Fibroblast of the conjunctiva (primary cell): ENCODE results near the gene WLS.

Experiments
- DNase-seq: peaks from one replicate; pipeline ENCODE4 v3.0.0-alpha.2; 2010; ENCODE audit warnings: low read depth

The WLS gene

DNA sequence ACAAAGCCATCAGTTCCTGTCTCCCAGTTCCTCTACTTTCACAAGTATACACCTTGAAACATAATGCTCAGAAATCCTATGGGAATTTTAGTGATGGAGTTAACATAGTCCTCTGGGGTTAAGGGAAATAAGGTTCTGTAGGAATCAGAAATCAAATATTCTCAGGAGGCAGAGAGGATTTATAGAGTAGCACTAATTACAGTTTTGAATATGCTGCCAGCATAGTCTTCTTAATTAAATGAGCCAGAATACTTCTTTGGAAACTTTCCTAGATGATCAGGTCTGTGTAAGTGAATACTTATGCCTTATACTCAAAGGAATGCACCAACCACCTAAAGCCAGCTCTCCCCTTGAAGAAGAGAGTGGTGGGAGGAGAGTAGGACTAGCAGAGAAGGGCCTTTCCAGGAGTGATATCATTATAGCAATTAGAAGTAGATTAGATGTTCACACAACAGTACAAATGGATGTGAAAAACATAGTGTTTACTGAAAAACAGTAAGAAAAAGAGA, 150.5 kb downstream of the WLS start:
- no peak for DNase-seq

DNA sequence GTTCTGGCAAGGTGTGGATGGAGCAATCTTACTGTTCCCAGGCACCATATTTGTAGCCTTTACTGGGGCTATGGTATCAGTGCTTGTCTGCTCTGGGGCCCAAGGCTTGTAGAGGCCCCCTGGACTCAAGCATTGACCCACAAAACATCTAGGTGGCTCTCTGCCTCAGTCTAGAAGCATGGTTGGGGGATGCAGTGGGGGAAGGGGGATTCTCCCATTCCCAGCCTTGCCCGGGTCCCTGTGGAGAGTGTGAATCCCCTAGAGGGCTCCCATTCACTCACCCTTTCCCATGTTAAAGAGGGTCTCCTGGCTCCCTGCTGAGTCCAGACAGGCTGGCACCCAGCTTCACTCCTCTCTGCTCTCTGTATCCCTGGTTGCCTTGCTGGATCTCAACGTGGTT, 153.7 kb downstream of the WLS start:
- no peak for DNase-seq
